Upper lobe of left lung (tissue), 4 donors: ENCODE measurements around the gene TMEM217.

Experiments
- CTCF ChIP-seq, 6 experiments: fragments of 450-650 bp in 4 of 6; fragments of 200-600 bp in 2 of 6; sonication (generic) in 2 of 6; IDR thresholded peaks; one replicate each; pipeline ENCODE4 v1.5.1; 2016 to 2019; ENCODE audit warnings: antibody characterized with exemption in 6 of 6
- EP300 ChIP-seq, 4 donors: sonication (generic); formaldehyde crosslinking; IDR thresholded peaks; one replicate each; pipeline ENCODE4 v1.5.1; 2017; ENCODE audit warnings: antibody characterized with exemption in 4 of 4, control low read depth in 2 of 4
- POLR2A ChIP-seq, 4 donors: fragments of 450-650 bp; IDR thresholded peaks; one replicate each; pipeline ENCODE4 v1.5.1; 2016 to 2017; ENCODE audit warnings: antibody characterized with exemption in 4 of 4, mild to moderate bottlenecking in 2 of 4

- no peak for TF ChIP-seq EP300 (IDR thresholded peaks at IDR 0.05)
- TF ChIP-seq POLR2A (IDR thresholded peaks at IDR 0.05): no peak
- TF ChIP-seq CTCF (IDR thresholded peaks at IDR 0.05): no peak
Measured at GRCh38 chr6:37212268-37212667, 45.7 kb downstream of the TMEM217 start.
